GM23338 (cell line): Measurements from ENCODE around the gene RECQL5. TPM values are rescaled to one million over a fixed set of nuclear protein-coding genes. Genes with fewer than 3 reads are reported as not detected.

Experiments
- ATAC-seq: fragments of 200-7000 bp; cut with Tn5 transposase; 3 replicates; pipeline ENCODE4 v1.9.1; 2020
- DNase-seq: peaks from one replicate; pipeline ENCODE4 v3.0.0-alpha.2; 2015; ENCODE audit warnings: low spot score
- H2AFZ ChIP-seq: fragments of 200-600 bp; sonication (generic); 2 replicates; pipeline ENCODE4 v1.8.0; 2016; ENCODE audit warnings: antibody characterized with exemption, mild to moderate bottlenecking, moderate library complexity
- H3F3A ChIP-seq: fragments of 200-600 bp; sonication (generic); replicated peaks from 2 replicates; pipeline ENCODE4 v1.8.0; 2017; ENCODE audit warnings: antibody characterized with exemption, mixed run types, low read depth
- H3K27ac ChIP-seq: fragments of 200-600 bp; sonication (generic); 2 replicates; pipeline ENCODE4 v1.6.1; 2016; ENCODE audit warnings: low read depth
- H3K27me3 ChIP-seq: fragments of 200-600 bp; sonication (generic); 2 replicates; pipeline ENCODE4 v1.8.0; 2016; ENCODE audit warnings: mild to moderate bottlenecking, mixed run types, moderate library complexity; ENCODE audit not compliant: insufficient read depth
- H3K36me3 ChIP-seq: fragments of 200-600 bp; sonication (generic); 2 replicates; pipeline ENCODE4 v1.8.0; 2016; ENCODE audit warnings: mild to moderate bottlenecking; ENCODE audit not compliant: insufficient read depth
- H3K4me1 ChIP-seq: fragments of 200-600 bp; sonication (generic); 2 replicates; pipeline ENCODE4 v1.8.0; 2016; ENCODE audit warnings: mild to moderate bottlenecking, moderate library complexity; ENCODE audit not compliant: insufficient read depth
- H3K4me2 ChIP-seq: fragments of 200-600 bp; sonication (generic); 2 replicates; pipeline ENCODE4 v1.7.1; 2017; ENCODE audit warnings: mixed run types
- H3K4me3 ChIP-seq: fragments of 200-600 bp; sonication (generic); 2 replicates; pipeline ENCODE4 v1.6.1; 2016; ENCODE audit warnings: mixed run types
- H3K79me2 ChIP-seq: fragments of 200-600 bp; sonication (generic); replicated peaks from 2 replicates; pipeline ENCODE4 v1.8.0; 2017; ENCODE audit warnings: mild to moderate bottlenecking; ENCODE audit not compliant: insufficient read depth
- H3K9me2 ChIP-seq: fragments of 200-600 bp; sonication (generic); 2 replicates; pipeline ENCODE4 v1.8.0; 2017; ENCODE audit not compliant: insufficient read depth
- H4K20me1 ChIP-seq: fragments of 200-600 bp; sonication (generic); replicated peaks from 2 replicates; pipeline ENCODE4 v1.8.0; 2017; ENCODE audit warnings: mild to moderate bottlenecking; ENCODE audit not compliant: insufficient read depth
- H3K27ac Mint-ChIP-seq: 2 replicates; pipeline ENCODE4 v1.8.0; 2020; ENCODE audit warnings: inconsistent platforms, mild to moderate bottlenecking, moderate library complexity, mixed read lengths
- H3K27me3 Mint-ChIP-seq: 3 replicates; pipeline ENCODE4 v1.8.0; 2022; ENCODE audit warnings: low read depth, mild to moderate bottlenecking, moderate library complexity, mixed read lengths, inconsistent platforms; ENCODE audit not compliant: insufficient read depth, poor library complexity
- H3K36me3 Mint-ChIP-seq: 3 replicates; pipeline ENCODE4 v1.8.0; 2021; ENCODE audit warnings: low read depth, mild to moderate bottlenecking, inconsistent platforms, moderate library complexity, mixed read lengths
- H3K4me1 Mint-ChIP-seq: 3 replicates; pipeline ENCODE4 v1.8.0; 2020; ENCODE audit warnings: mild to moderate bottlenecking, inconsistent platforms, mixed read lengths
- H3K4me3 Mint-ChIP-seq: 3 replicates; pipeline ENCODE4 v1.8.0; 2021; ENCODE audit warnings: moderate library complexity, mild to moderate bottlenecking, inconsistent platforms, mixed read lengths
- H3K9me3 Mint-ChIP-seq: 3 replicates; pipeline ENCODE4 v1.8.0; 2020; ENCODE audit warnings: moderate library complexity, mild to moderate bottlenecking, inconsistent platforms, mixed read lengths
- CREB1 ChIP-seq: fragments of 250-450 bp; sonication (Bioruptor Pico); IDR thresholded peaks from 2 replicates; pipeline ENCODE4 v1.5.0; 2020; ENCODE audit warnings: low read depth, mild to moderate bottlenecking, moderate library complexity
- ETS1 ChIP-seq: IDR thresholded peaks from 2 replicates; pipeline ENCODE4 v1.6.1; 2016; ENCODE audit warnings: antibody characterized with exemption
- EZH2 ChIP-seq: fragments of 200-600 bp; sonication (generic); IDR thresholded peaks from one replicate; pipeline ENCODE4 v1.8.0; 2017; ENCODE audit warnings: antibody characterized with exemption, mild to moderate bottlenecking, low read depth; ENCODE audit not compliant: unreplicated experiment
- EZH2phosphoT487 ChIP-seq: fragments of 200-600 bp; sonication (generic); IDR thresholded peaks from one replicate; pipeline ENCODE4 v1.8.1; 2018; ENCODE audit warnings: antibody characterized with exemption; ENCODE audit not compliant: unreplicated experiment
- JUNB ChIP-seq: IDR thresholded peaks from one replicate; pipeline ENCODE4 v1.6.1; 2016; ENCODE audit warnings: antibody characterized with exemption; ENCODE audit not compliant: unreplicated experiment
- NANOG ChIP-seq: IDR thresholded peaks from 2 replicates; pipeline ENCODE4 v1.6.1; 2016; ENCODE audit warnings: antibody characterized with exemption, borderline replicate concordance
- POLR2AphosphoS5 ChIP-seq: IDR thresholded peaks from 2 replicates; pipeline ENCODE4 v1.6.1; 2016; ENCODE audit warnings: antibody characterized with exemption, low read depth
- REST ChIP-seq: IDR thresholded peaks from one replicate; pipeline ENCODE4 v1.6.1; 2018; ENCODE audit warnings: antibody characterized with exemption; ENCODE audit not compliant: unreplicated experiment
- STAT1 ChIP-seq: IDR thresholded peaks from one replicate; pipeline ENCODE4 v1.6.1; 2016; ENCODE audit warnings: antibody characterized with exemption; ENCODE audit not compliant: unreplicated experiment
- ZNF114 ChIP-seq: fragments of 250-450 bp; sonication (Bioruptor Pico); IDR thresholded peaks from 2 replicates; pipeline ENCODE4 v1.5.0; 2020; ENCODE audit warnings: mild to moderate bottlenecking, moderate library complexity
- ZNF331 ChIP-seq: fragments of 250-450 bp; sonication (Bioruptor Pico); IDR thresholded peaks from 2 replicates; pipeline ENCODE4 v1.5.0; 2020; ENCODE audit warnings: low read depth, mild to moderate bottlenecking, moderate library complexity
- ZNF462 ChIP-seq: fragments of 250-450 bp; sonication (Bioruptor Pico); IDR thresholded peaks from 2 replicates; pipeline ENCODE4 v1.5.0; 2020; ENCODE audit warnings: mild to moderate bottlenecking, moderate library complexity
- polyA plus RNA-seq: library from polyadenylated mRNA; unstranded; fragments of >200 nt; fragmentation: Nextera tagmentation; extraction: Ambion mirVana; gene quantifications from 2 replicates; pipeline ENCODE4 v1.2.1, GENCODE V29; 2016
- total RNA-seq: library from RNA; depleted of rRNA; stranded (reverse); fragments of >200 nt; shearing (Covaris generic); gene quantifications from 2 replicates; pipeline ENCODE4 v1.2.3, GENCODE V29; 2014
- TF ChIP-seq, protein P1 (sequence below), 2 experiments: fragments of 200-600 bp in 1 of 2; sonication (generic) in 1 of 2; conservative IDR thresholded peaks; 2 replicates each; pipeline versions ENCODE4 v1.5.1 to v1.6.1; 2016 to 2017; ENCODE audit warnings: antibody characterized with exemption in 2 of 2, low read depth in 2 of 2, mild to moderate bottlenecking in 2 of 2, moderate library complexity in 1 of 2

The RECQL5 gene
- total and polyA plus RNA-seq, 2 experiments from 2014 or later, result 20.0 to 23.3 TPM

DNA sequence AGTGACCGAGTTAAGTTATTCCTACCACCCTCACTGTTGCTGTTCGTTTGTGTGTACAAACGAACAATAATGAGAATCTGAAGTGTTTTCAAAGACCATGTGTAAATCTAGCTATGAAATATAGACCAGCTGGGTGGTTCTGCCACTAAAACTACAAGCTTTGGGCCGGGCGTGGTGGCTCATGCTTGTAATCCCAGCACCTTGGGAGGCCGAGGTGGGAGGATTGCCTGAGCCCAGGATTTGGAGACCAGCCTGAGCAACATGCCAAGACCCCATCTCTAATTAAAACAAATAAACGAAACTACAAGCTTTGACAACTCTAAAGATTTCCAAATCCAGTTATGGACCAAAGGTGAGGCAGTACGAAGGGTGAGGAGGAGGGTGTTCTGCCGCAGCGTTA lies 973 bp downstream of the RECQL5 start:
- no peak overlapping the region for H3K4me3 Mint-ChIP-seq
- TF ChIP-seq EZH2 (no peak), ETS1 (no peak), ZNF114 (CRISPR knock-in tag) (no peak), REST (no peak), NANOG (no peak), ZNF331 (no peak), EZH2phosphoT487 (no peak), POLR2AphosphoS5 (no peak), JUNB (no peak), ZNF462 (CRISPR knock-in tag) (no peak), STAT1 (no peak), CREB1 (CRISPR knock-in tag) (no peak)
- TF ChIP-seq, protein P1, sequence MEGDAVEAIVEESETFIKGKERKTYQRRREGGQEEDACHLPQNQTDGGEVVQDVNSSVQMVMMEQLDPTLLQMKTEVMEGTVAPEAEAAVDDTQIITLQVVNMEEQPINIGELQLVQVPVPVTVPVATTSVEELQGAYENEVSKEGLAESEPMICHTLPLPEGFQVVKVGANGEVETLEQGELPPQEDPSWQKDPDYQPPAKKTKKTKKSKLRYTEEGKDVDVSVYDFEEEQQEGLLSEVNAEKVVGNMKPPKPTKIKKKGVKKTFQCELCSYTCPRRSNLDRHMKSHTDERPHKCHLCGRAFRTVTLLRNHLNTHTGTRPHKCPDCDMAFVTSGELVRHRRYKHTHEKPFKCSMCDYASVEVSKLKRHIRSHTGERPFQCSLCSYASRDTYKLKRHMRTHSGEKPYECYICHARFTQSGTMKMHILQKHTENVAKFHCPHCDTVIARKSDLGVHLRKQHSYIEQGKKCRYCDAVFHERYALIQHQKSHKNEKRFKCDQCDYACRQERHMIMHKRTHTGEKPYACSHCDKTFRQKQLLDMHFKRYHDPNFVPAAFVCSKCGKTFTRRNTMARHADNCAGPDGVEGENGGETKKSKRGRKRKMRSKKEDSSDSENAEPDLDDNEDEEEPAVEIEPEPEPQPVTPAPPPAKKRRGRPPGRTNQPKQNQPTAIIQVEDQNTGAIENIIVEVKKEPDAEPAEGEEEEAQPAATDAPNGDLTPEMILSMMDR (conservative IDR thresholded peaks at IDR 0.05; ENCODE audit: low read depth in 2 of 2), result no peak
- H2AFZ ChIP-seq, result no peak overlapping the region
- peak overlapping the region; percentile 81 for H3K4me3 ChIP-seq
- H4K20me1 ChIP-seq, result peaks cover 15% of the 10 kb centered on the region
- peaks cover 10% of the 10 kb centered on the region for H3K4me1 Mint-ChIP-seq
- H3K79me2 ChIP-seq, result peaks cover 57% of the 10 kb centered on the region
- H3F3A ChIP-seq, result peaks cover 11% of the 10 kb centered on the region
- H3K27me3 Mint-ChIP-seq, result no peaks in the 10 kb centered on the region
- no peaks in the 10 kb centered on the region for H3K27me3 ChIP-seq
- DNase-seq (no peak), ATAC-seq (no peak)
- H3K36me3 Mint-ChIP-seq, result peaks cover 38% of the 10 kb centered on the region
- peak overlapping the region; percentile 84 for H3K4me2 ChIP-seq
- no peak overlapping the region; the same call in 1 of the 2 replicates for H3K27ac Mint-ChIP-seq
- no peaks in the 10 kb centered on the region for H3K9me3 Mint-ChIP-seq
- H3K9me2 ChIP-seq, result no peaks in the 10 kb centered on the region
- H3K4me1 ChIP-seq, result peaks cover 14% of the 10 kb centered on the region
- no peak overlapping the region for H3K27ac ChIP-seq
- peaks cover 21% of the 10 kb centered on the region for H3K36me3 ChIP-seq
